ENCODE measurements around the gene ORAI1. TPM values are rescaled to one million over a fixed set of nuclear protein-coding genes. Genes with fewer than 3 reads are reported as not detected.
A peak's percentile ranks its signal among the peaks of the same experiment; 100 is the strongest.

The ORAI1 gene
- total RNA-seq (10 to 100 TPM; 44.6 to 45.7 TPM), polyA plus RNA-seq (100 to 1,000 TPM; 122 to 158 (median 134) TPM), total RNA-seq (30.5 to 70.5 (median 45.8) reads per million in 6 experiments)

- H3K27me3 Mint-ChIP-seq: no peaks in the 10 kb centered on the region
- peak within 1 kb of the TSS; percentile 93 to 98 (median 94) for H3K4me3 Mint-ChIP-seq
- peak; percentile 91 to 98 (median 96) for DNase-seq
- POLR2A ChIA-PET: interaction anchor here (0.5 to 11.6 kb wide), 37 partner anchors 11 to 621 kb away, joined by 3 to 291 read pairs (median 6); partner anchors contain the start of genes KDM2B, MORN3, RHOF and RNF34
- H3K4me1 Mint-ChIP-seq: peaks cover 22 to 53% (median 48%) of the 10 kb centered on the region in 4 donors
- ATAC-seq: peak; percentile 68 to 69
- peak within 1 kb of the TSS; percentile 91 to 98 (median 97) for H3K27ac Mint-ChIP-seq
- H3K9me3 Mint-ChIP-seq: no peaks in the 10 kb centered on the region
- H3K36me3 Mint-ChIP-seq: peaks cover 0 to 4% (median 1%) of the 10 kb centered on the region in 3 donors
These were observed at the start of gene ORAI1 for GRCh38 chr12:121626087-121626852. TSS of gene ORAI1 (plus strand) at chr12:121626530.

GRCh38 chr12:121576851-121577391 is 49.4 kb upstream of the ORAI1 start:
- peak overlapping the region; percentile 64 to 93 (median 83) for H3K27ac Mint-ChIP-seq
- H3K9me3 Mint-ChIP-seq: no peaks in the 10 kb centered on the region
- peaks cover 0 to 40% (median 12%) of the 10 kb centered on the region in 3 donors for H3K36me3 Mint-ChIP-seq
- POLR2A ChIA-PET: interaction anchor here (0.5 to 10.6 kb wide), 13 partner anchors 11 to 1797 kb away, joined by 3 to 150 read pairs (median 4); partner anchors contain the start of gene ORAI1
- ATAC-seq: no peak
- peak overlapping the region; percentile 50 to 78 (median 66) for H3K4me3 Mint-ChIP-seq
- H3K27me3 Mint-ChIP-seq: no peaks in the 10 kb centered on the region
- no peak for DNase-seq
- peaks cover 14 to 30% (median 24%) of the 10 kb centered on the region in 4 donors for H3K4me1 Mint-ChIP-seq

GRCh38 chr12:121577443-121578180 is 48.7 kb upstream of the ORAI1 start:
- H3K4me1 Mint-ChIP-seq: peaks cover 20 to 34% (median 27%) of the 10 kb centered on the region in 4 donors
- peak overlapping the region; percentile 64 to 93 (median 84) for H3K27ac Mint-ChIP-seq
- DNase-seq: no peak
- peak overlapping the region; percentile 50 to 78 (median 66) for H3K4me3 Mint-ChIP-seq
- H3K36me3 Mint-ChIP-seq: peaks cover 0 to 33% (median 9%) of the 10 kb centered on the region in 3 donors
- no peak for ATAC-seq
- no peaks in the 10 kb centered on the region for H3K27me3 Mint-ChIP-seq
- POLR2A ChIA-PET: interaction anchor here (0.5 to 10.6 kb wide), 13 partner anchors 9 to 109 kb away, joined by 3 to 150 read pairs (median 5); partner anchors contain the start of gene ORAI1
- H3K9me3 Mint-ChIP-seq: no peaks in the 10 kb centered on the region

GRCh38 chr12:121578230-121579189 is 47.8 kb upstream of the ORAI1 start:
- Mint-ChIP-seq H3K27me3 (no peaks in the 10 kb centered on the region), H3K27ac (peak overlapping the region in 9 of 10 donors; percentile 80 to 93 (median 87)), H3K36me3 (peaks cover 0 to 24% (median 9%) of the 10 kb centered on the region in 3 donors), H3K4me1 (peaks cover 22 to 40% (median 31%) of the 10 kb centered on the region in 4 donors), H3K4me3 (peak overlapping the region; percentile 77 to 99 (median 96)), H3K9me3 (no peaks in the 10 kb centered on the region)
- DNase-seq (peak in 6 of 10 donors; percentile 26 to 43 (median 34)), ATAC-seq (peak; percentile 24 to 29)
- POLR2A ChIA-PET: interaction anchor here (1.0 to 10.6 kb wide), 24 partner anchors 9 to 225 kb away, joined by 3 to 150 read pairs (median 8); partner anchors contain the start of genes ORAI1 and SETD1B

- Mint-ChIP-seq H3K27me3 (no peaks in the 10 kb centered on the region), H3K4me1 (peaks cover 20 to 45% (median 35%) of the 10 kb centered on the region in 4 donors), H3K4me3 (peak overlapping the region; percentile 95 to 99 (median 97)), H3K9me3 (no peaks in the 10 kb centered on the region), H3K36me3 (peaks cover 0 to 17% (median 2%) of the 10 kb centered on the region in 3 donors), H3K27ac (peak overlapping the region; percentile 91 to 100 (median 99))
- DNase-seq: peak; percentile 26 to 75 (median 40)
- POLR2A ChIA-PET: interaction anchor here (0.6 to 10.6 kb wide), 36 partner anchors 8 to 290 kb away, joined by 3 to 150 read pairs (median 6); partner anchors contain the start of genes ORAI1 and SETD1B
- ATAC-seq: peak; percentile 19 to 35
These were observed 47.0 kb upstream of the ORAI1 start for GRCh38 chr12:121579190-121579791.

GRCh38 chr12:121579981-121580868 is 46.1 kb upstream of the ORAI1 start:
- Mint-ChIP-seq H3K27me3 (no peaks in the 10 kb centered on the region), H3K27ac (peak overlapping the region; percentile 91 to 100 (median 99)), H3K4me1 (peaks cover 20 to 45% (median 36%) of the 10 kb centered on the region in 4 donors), H3K36me3 (peaks cover 0 to 9% (median 0%) of the 10 kb centered on the region in 3 donors), H3K4me3 (peak overlapping the region; percentile 95 to 99 (median 97)), H3K9me3 (no peaks in the 10 kb centered on the region)
- POLR2A ChIA-PET: interaction anchor here (0.5 to 10.6 kb wide), 38 partner anchors 10 to 466 kb away, joined by 3 to 150 read pairs (median 5); partner anchors contain the start of gene ORAI1
- ATAC-seq: peak; percentile 65 to 66
- DNase-seq: peak; percentile 59 to 88 (median 70)

GRCh38 chr12:121580959-121581685 is 45.2 kb upstream of the ORAI1 start, which contains the start of gene KDM2B:
TSS of gene KDM2B (minus strand) at chr12:121581023. CDS start at chr12:121580911, 112 bp downstream.
- Mint-ChIP-seq H3K4me3 (peak within 1 kb of the TSS; percentile 95 to 99 (median 97)), H3K4me1 (peaks cover 20 to 48% (median 38%) of the 10 kb centered on the region in 4 donors), H3K9me3 (no peaks in the 10 kb centered on the region), H3K36me3 (no peaks in the 10 kb centered on the region), H3K27me3 (no peaks in the 10 kb centered on the region), H3K27ac (peak within 1 kb of the TSS; percentile 91 to 100 (median 99))
- POLR2A ChIA-PET: interaction anchor here (0.6 to 10.6 kb wide), 17 partner anchors 10 to 221 kb away, joined by 3 to 150 read pairs (median 9); partner anchors contain the start of gene ORAI1
- DNase-seq (peak in 5 of 10 donors; percentile 13 to 42 (median 25)), ATAC-seq (peak; percentile 28 to 37)

GRCh38 chr12:121581686-121582429 is 44.5 kb upstream of the ORAI1 start:
- POLR2A ChIA-PET: interaction anchor here (0.5 to 10.6 kb wide), 10 partner anchors 9 to 221 kb away, joined by 3 to 150 read pairs (median 8); partner anchors contain the start of gene ORAI1
- peak overlapping the region; percentile 91 to 100 (median 98) for H3K27ac Mint-ChIP-seq
- no peaks in the 10 kb centered on the region for H3K27me3 Mint-ChIP-seq
- peak in 3 of 10 donors; percentile 7 to 20 (median 13) for DNase-seq
- H3K4me1 Mint-ChIP-seq: peaks cover 20 to 49% (median 38%) of the 10 kb centered on the region in 4 donors
- H3K36me3 Mint-ChIP-seq: no peaks in the 10 kb centered on the region
- peak overlapping the region; percentile 95 to 99 (median 97) for H3K4me3 Mint-ChIP-seq
- peak in 1 of 2 donors; percentile 19 for ATAC-seq
- H3K9me3 Mint-ChIP-seq: no peaks in the 10 kb centered on the region
